ENCODE data around the gene RTP3.
"Not testable (repeated sequence)": the region's sequence is repeated elsewhere in the genome, so short reads cannot be mapped to it uniquely, and the experiment has no call there.

RTP3 gene

DNA sequence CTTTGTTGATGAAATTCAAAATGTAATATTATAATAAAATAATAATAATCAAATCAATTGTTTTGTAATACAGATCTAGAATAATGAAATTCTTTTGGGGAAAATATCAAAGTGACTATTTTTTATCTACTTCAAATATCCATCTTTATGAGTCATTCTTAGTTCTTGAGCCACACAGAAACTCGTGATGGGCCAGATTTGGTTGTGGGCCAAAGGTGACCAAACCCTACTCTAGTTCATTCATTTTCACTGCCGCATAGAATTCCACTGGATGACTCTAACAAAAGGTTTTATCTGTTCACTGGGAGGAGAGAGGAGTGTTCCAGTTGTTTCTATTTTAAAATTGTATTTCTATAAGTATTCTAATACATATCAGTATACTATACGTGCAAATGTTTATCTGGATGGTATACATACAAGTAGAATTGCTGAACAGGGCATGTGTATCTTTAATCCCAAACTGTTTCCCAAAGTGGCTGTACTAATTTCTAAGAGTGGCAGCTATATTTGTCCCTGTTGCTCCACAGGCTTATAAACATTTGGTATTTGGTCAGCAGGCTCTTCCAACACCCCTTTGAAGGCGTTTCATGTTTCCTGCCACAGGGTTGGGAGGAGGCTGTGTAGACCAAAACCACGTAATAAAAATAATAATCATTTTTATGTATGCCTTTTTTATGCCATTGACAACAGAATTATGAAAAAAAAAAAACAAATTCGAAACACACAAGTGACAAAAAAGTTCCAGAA is 7.3 kb upstream of the RTP3 start:
- DNase-seq: no peak

DNA sequence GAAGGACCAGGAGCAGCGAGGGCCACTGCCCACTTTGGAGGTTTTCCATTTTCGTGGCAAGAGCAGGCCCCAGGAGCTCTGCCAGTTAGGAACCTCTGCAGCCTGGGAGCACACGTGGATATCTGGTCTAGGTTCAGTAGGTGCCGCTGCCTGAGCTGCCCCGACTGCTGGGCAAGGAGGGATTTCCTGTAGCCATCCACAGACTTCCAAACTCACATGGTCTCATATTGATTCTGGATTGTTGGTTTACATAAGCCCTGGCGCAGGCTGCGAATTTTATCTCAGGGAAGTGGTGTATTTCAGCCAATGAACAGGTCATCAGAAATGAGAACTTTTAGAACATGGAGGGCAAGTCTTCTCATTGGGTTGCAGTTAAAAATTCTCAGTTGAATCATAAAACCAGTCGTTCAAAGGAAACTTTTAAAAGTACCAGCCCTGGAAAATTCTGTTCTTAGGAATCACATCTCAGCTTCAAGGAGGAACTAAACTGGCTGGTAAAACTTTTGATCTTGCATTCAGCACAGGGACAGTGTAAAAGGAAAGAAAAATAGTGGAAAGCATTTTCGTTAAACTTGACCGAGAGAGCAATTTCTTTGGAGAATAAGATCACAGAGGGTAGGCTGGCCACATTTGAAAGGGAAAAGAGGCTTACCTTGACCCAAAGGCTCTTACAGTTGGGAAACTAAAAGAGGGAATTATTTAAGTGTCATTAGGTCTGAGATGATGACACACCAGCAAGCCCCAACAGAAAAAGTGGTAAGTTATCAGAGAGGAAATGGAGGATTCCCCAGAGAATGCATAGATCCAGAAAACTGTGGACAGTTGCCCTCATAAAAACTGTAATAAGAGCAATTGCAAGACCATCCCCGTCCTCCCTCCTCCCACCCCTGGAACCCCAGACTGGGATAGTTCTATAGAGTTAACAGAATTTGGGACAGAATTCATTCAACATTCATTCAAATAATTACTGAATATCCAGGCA is 6.4 kb upstream of the RTP3 start:
- DNase-seq: no peak

DNA sequence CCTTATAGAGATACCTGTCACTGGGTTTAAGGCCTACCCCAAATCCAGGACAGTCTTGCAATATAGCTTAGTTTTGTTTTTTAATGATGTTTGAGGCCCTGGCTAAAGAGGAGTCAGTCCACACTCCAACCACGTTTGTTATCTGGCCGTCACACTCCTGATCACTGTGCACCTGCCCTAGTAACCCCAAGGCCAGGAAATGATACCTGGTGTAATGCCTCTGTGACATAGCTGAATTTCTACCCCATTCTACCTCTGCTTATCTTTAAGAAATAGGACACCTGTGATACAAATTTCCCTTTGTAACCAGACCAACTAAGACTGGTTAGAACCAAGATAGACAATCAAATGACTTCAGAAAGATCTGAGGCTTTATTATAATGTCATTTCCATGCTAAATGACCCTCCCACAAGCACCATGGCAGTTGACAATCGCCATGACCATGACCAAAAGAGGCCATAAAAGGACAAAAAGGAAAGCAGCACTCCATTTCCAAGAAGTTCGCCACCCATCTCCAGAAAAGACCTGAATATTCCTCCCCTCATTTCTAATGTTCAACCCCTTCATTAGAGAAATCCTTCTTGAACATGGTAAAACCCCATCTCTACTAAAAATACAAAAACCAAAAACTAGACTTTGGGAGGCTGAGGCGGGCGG is 4.8 kb upstream of the RTP3 start:
- no peak for DNase-seq

DNA sequence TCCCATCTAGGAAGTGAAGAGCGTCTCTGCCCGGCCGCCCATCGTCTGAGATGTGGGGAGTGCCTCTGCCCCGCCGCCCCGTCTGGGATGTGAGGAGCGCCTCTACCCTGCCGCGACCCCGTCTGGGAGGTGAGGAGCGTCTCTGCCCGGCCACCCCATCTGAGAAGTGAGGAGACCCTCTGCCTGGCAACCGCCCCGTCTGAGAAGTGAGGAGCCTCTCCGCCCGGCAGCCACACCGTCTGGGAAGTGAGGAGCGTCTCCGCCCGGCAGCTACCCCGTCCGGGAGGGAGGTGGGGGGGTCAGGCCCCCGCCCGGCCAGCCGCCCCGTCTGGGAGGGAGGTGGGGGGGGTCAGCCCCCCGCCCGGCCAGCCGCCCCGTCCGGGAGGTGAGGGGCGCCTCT is 3.3 kb upstream of the RTP3 start:
- DNase-seq: not testable (repeated sequence)

DNA sequence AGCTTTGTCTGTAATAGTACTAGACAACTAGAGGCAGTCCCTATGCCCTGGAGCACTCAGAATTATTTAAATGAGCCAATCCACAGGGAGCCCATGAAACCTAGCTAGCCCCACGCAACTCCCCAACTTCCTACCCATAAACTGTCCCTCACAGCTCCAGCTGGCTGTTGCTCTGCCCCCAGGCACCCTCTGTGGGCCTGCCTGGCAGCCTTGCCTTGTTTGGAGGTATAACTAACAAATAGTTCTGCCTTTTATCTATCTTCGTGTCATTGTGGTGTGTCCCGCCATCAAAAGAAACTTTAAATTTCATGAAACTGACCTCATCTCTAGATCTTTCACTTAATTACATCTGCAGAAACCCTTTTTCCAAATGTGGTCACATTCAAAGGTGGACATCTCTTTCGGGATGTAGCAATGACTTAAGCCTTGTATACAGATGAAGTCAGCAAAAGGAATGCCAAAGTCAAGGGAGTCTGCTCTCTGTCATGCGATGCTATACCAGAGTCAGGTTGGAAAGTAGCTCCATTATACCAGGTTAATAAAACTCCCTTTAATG is 1.8 kb upstream of the RTP3 start:
- DNase-seq: no peak

DNA sequence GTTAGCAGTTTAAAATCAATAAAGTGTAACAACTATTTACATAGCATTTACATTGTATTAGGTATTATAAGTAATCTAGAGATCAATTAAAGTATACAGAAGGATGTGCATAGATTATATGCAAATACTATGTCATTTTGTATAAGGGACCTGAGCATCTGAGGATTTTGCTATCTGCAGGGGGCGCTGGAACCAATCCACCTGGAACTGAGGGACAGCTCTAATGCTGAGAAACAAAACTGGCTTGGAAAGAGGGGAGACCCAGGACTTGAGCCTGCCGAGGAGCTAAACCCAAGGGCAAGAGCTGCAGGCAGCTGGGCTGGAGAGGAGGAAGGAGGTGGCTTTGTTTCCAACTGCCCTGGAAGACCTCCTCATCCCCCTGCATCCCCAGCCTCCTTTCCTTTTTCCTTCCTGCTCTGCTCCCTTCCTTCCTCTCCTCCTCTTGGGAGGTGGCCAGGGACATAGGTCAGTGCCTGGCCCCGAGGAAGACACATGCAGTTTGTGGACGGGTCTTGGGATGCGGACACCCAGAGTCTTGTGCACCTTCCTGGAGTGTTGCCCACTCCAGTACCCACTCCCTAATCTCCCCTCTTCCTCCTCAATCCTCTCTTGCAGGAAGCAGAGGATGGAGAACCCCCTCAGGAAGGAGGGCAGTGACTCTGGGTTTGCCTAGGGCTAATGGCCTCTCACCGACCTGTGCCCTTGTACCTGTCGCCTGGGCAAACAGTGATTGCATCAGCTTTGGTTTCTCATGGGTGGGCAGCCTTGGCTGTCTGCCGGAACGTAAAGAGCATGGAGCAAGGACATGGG is 825 bp upstream of the RTP3 start:
- no peak for DNase-seq

DNA sequence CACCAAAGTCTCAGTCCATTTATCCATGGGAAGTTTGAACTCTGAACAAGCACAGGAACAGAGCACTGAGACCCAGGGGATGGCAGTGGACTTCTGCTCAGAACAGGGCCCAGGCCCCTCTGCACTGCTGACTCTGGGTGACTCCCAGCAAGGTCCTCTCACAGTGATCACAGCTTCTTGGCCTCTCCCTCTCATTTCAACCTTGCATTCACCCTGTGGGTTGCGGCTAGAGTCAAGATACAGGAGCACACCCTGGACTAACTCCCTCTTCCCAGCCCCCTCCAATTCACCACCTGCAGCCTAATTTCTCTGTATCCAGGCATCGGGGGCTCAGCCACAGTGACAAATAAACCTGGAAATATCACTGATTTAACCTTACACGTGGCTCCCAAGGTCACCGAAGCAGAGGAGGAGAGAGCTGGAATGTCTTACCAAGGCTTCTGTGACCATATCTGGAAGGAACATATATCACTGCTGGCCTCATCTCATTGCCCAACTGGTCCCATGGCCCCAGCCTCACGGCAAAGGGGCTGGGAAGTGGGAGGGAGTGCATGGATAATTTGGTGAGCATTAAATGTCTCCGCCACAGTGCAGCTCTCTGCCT is 1.2 kb downstream of the RTP3 start:
- DNase-seq: no peak

DNA sequence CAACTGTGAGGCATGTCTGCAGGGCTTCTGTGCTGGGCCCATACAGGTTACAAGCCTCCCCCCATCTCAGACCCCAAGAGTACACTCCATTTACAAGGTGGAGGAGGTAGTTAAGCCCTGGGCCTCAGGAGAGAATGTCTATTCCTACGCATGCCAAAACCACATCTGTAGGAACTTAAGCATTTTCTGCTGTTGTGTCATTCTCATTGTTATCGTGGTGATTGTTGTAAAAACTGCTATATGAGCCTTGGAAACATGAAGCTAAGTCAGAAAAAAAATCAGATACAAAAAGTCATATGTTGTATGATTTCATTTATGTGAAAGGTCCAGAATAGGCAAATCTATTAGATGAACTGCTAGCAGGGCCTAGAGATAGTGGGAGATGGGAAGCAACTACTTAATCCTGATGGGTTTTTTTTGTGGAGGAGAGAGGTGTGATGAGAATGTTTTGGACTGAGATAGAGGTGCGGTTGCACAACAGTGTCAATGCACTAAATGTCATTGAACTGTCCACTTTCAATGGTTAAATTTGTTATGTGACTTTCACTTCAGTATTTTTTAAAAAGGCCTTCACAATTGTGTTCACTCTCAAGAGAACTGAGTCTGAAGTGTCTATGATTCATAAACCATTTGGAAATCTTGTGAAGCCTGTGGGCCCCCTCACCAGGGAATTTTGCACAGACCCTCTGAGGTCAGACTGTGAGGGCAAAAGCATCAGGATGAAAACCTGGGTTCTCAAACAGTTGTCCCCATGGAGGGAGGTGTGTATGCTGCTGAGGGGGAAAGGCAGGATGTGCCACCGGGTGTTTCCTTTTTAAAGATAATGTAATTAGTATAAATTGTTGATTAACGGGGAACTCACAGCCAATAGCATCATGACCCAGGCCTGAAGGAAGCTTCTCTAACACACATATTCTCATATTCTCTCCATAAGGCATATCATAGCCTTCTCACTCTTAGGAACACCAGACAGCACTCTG is 3.2 kb downstream of the RTP3 start:
- no peak for DNase-seq

DNA sequence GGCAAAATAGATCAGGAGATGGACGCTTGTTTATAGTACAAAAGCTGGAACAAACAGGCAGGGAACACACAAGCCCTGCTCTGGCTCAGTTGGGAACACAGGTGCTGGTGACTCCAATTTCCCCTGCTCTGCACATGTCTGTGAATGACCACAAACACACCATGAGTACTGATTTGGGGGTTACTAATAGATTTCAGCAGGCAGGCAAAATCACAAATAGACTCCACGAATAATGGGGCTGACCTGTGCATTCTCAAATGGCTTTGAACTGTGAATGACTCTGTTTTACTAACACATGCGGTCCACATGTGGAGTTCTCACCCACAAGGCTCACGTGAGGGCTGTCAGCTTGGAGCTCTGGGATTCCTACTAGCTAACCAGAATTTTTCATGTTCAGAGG is 3.9 kb downstream of the RTP3 start:
- no peak for DNase-seq

DNA sequence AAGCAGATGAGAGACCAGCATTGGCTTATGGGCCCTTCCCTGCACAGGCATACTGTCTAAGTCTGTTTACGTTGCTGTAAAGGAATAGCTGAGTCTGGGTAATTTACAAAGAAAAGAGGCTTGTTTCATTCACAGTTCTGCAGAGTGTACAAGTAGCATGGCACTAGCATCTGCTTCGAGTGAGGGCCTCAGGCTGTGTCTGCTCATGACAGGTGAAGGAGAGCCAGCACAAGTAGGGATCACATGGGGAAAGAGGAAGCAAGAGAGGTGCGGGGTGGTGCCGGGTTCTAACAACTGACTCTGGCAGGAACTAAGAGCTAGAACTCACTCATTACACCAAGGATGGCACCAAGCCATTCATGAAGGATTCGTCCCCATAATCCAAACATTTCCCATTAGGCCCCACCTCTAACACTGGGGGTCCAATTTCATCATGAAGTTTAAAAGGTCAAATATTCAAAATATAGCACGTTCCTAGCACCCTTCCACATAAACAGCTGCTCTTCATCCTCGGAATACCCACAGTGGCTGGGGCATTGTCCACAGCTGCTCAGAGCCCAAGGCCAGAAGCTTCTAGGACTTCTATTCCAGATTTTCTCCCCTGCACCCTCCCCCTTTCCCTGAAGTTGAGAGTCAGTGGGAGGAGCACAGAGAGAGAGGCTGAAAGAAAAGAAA is 5.6 kb downstream of the RTP3 start:
- DNase-seq: no peak

DNA sequence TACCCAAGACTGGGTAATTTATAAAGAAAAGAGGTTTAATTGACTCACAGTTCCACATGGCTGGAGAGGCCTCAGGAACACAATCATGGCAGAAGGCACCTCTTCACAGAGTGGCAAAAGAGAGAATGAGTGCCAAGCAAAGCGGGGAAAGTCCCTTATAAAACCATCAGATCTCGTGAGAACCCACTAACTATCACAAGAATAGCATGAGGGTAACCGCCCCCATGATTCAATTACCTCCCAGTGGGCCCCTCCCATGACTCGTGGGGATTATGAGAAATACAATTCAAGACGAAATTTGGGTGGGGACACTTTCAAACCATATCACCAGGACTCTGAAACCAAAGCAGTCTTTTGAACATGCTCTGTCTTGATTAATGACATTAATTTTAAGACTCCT is 7.0 kb downstream of the RTP3 start:
- no peak for DNase-seq

DNA sequence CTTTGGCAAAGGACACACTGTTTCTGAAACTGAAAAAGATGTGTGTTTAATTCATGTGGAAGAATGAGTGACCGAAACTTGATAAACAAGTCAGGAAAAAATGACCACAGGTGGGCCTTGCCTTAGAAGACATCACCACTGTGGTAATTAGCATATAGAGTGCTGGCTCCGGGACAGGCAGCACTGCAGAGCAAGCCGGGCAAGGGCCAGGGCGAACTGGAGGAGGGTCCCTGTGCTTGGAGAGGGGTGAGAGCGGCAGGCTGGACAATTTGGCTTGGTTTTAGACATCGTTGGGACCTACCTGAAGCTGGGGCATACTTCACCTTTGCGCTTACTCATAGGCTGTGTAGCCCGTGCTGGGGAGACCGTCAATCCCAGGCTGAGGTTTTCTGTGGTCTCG is 8.2 kb downstream of the RTP3 start:
- no peak for DNase-seq

DNA sequence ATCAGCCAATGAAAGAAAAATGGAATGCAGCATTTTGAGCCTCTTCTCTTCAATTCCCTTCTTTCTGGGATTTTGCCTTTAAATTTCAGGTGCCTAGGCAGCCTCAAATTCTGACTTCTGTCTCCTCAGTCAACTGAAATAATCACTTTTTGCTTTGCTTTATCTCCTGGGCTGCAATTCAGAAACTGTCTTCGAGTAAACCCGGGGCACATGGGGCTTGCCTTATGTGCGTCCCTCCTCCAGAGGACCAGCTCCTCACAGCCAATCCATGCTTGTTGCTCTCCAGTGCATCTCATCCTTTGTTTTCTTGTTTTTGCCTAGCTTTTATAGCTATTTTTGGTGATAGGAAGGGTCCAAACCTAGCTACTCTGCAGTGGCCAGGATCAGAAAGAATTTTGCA is 8.8 kb downstream of the RTP3 start:
- no peak for DNase-seq

DNA sequence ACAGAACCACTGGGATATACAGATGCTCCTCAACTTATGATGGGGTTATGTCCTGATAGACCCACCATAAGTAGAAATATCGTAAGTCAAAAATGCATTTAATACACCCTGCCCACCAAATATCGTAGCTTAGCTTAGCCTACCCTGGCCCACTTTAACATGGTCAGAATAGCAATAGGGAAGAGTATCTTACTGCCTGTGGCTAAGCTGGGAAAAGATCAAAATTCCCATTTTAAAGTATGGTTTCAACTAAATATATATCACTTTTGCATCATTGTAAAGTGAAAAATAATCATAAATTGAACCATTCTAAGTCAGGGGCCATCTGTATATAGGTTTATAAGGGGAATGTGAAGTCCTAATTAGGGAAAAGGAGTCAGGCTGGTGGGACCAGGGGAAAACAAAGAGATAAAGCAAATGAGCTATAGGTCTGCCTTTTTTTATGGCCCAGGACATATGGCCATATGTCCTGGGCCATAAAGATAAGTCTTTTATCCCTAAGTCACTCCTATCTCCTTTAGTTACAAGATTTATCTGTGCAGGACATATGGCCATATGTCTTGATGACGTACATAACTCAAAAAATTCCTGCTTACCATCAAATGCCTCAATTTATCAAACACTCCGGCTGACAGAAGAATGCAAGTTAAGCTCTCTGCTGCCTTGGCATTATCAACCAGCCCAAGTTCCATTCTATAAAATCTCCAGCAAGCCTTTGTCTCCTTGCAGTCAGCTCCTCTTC is 11.2 kb downstream of the RTP3 start:
- DNase-seq: no peak

DNA sequence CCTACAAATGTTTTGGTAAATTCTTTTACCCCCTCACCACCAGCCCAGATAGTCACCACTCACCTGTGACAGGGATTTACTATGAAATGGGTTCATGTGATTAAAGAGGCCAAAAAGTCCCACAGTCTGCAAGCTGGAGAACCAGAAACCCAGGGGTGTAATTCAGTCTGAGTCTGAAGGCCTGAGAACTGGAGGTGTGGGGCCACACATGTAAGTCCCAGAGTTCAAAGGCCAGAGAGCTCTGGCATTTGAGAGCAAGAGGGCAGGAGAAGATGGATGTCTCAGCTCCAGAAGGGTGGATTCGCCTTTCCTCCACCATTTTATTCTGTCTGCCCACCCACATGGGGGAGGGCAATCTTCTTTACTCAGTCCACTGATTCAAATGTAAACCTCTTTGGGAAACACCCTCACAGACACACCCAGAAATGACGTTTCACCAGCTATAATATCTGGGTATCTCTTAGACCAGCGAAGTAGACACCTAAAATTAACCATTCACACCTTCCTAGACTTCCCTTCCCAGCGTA is 11.9 kb downstream of the RTP3 start:
- no peak for DNase-seq

DNA sequence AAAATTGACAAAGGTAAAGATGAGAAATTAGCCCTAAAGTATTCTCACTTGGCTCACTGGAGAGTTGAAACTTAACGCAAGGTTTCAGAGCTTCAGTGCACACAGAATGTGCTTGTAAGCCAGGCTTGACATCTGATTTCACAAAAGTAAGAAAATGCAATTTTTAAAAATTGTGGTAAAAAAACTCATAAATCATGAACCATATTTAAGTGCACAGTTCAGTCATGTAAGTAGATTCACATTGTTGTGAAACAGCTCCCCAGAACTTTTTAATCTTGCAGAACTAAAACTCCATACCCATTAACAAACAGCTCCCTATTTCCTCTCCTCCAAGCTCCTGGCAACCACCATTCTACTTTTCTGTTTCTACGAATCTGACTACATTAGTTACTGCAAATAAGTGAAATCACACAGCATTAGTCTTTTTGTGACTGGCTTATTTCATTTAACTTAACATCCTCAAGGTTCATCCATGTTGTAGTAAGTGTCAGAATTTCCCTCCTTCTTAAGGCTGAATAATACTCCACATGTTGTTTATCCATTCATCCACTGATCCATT is 14.5 kb downstream of the RTP3 start:
- no peak for DNase-seq

DNA sequence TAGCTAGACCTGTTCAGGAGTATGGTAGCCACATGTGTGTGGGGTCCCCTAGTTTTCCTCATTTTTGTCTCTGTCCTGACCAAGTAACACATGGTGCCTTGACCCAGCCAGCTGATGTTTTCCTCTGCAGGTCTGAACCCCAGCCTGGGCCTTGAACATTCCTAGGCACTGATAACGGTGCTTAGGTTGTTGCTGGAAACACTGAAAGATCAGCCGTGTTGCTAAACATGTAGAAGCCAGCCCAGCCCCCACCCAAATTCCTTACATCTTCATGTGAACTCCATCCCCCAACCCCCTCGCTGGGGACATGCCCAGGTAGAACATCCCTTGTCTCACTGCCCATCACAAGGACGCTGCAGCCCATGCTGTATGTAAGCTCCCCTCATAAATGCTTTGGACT is 18.7 kb downstream of the RTP3 start:
- no peak for DNase-seq

All from hypothalamus (tissue), 51 donors.